ENCODE results near the gene OBSCN. TPM values are rescaled to one million over a fixed set of nuclear protein-coding genes. Genes with fewer than 3 reads are reported as not detected.

Gene OBSCN
- total and polyA plus RNA-seq, 5 experiments from 2014 or later: 0.56 to 102 (median 4.9) TPM

GRCh38 chr1:228350831-228351781 lies 143.3 kb downstream of the OBSCN start:
- Mint-ChIP-seq H3K36me3 (peaks cover 0 to 8% (median 2%) of the 10 kb centered on the region in 3 donors), H3K27me3 (no peaks in the 10 kb centered on the region), H3K4me3 (no peak overlapping the region), H3K9me3 (no peaks in the 10 kb centered on the region), H3K4me1 (peaks cover 0 to 5% (median 0%) of the 10 kb centered on the region in 4 donors), H3K27ac (peak overlapping the region in 2 of 10 donors; percentile 20 to 27)
- peak in 1 of 10 donors; percentile 61 for DNase-seq
- POLR2A ChIA-PET: no interaction called here
- no peak for ATAC-seq

GRCh38 chr1:228351850-228352249 lies 144.0 kb downstream of the OBSCN start:
- POLR2A ChIA-PET: no interaction called here
- Mint-ChIP-seq H3K4me1 (peaks cover 0 to 5% (median 0%) of the 10 kb centered on the region in 4 donors), H3K27me3 (no peaks in the 10 kb centered on the region), H3K27ac (peak overlapping the region in 1 of 10 donors; percentile 20), H3K4me3 (no peak overlapping the region), H3K9me3 (no peaks in the 10 kb centered on the region), H3K36me3 (peaks cover 0 to 8% (median 2%) of the 10 kb centered on the region in 3 donors)
- peak in 1 of 10 donors; percentile 27 for DNase-seq
- no peak for ATAC-seq

GRCh38 chr1:228352677-228353481 lies 145.0 kb downstream of the OBSCN start:
- Mint-ChIP-seq H3K4me3 (no peak overlapping the region), H3K27ac (no peak overlapping the region), H3K9me3 (no peaks in the 10 kb centered on the region), H3K4me1 (peaks cover 0 to 5% (median 0%) of the 10 kb centered on the region in 4 donors), H3K36me3 (peaks cover 0 to 8% (median 2%) of the 10 kb centered on the region in 3 donors), H3K27me3 (no peaks in the 10 kb centered on the region)
- POLR2A ChIA-PET: no interaction called here
- ATAC-seq (no peak), DNase-seq (no peak)

- Mint-ChIP-seq H3K4me1 (peaks cover 0 to 5% (median under 1%) of the 10 kb centered on the region in 4 donors), H3K27me3 (no peaks in the 10 kb centered on the region), H3K27ac (peak overlapping the region in 1 of 10 donors; percentile 20), H3K36me3 (peaks cover 0 to 8% (median 2%) of the 10 kb centered on the region in 3 donors), H3K4me3 (no peak overlapping the region), H3K9me3 (no peaks in the 10 kb centered on the region)
- POLR2A ChIA-PET: no interaction called here
- DNase-seq (no peak), ATAC-seq (no peak)
Measured at GRCh38 chr1:228353601-228354371, 145.9 kb downstream of the OBSCN start.

GRCh38 chr1:228354390-228355320 lies 146.8 kb downstream of the OBSCN start:
- H3K4me3 Mint-ChIP-seq: no peak overlapping the region
- no peaks in the 10 kb centered on the region for H3K9me3 Mint-ChIP-seq
- no peaks in the 10 kb centered on the region for H3K27me3 Mint-ChIP-seq
- peaks cover 0 to 4% (median 2%) of the 10 kb centered on the region in 3 donors for H3K36me3 Mint-ChIP-seq
- peaks cover 0 to 3% (median under 1%) of the 10 kb centered on the region in 4 donors for H3K4me1 Mint-ChIP-seq
- H3K27ac Mint-ChIP-seq: peak overlapping the region in 2 of 10 donors; percentile 14 to 20
- ATAC-seq: no peak
- DNase-seq: no peak
- POLR2A ChIA-PET: no interaction called here

GRCh38 chr1:228356897-228357680 lies 149.2 kb downstream of the OBSCN start:
- DNase-seq: no peak
- Mint-ChIP-seq H3K27ac (peak overlapping the region in 3 of 10 donors; percentile 22 to 63 (median 24)), H3K4me3 (no peak overlapping the region), H3K36me3 (no peaks in the 10 kb centered on the region), H3K27me3 (no peaks in the 10 kb centered on the region), H3K9me3 (no peaks in the 10 kb centered on the region), H3K4me1 (peaks cover 0 to 2% (median 0%) of the 10 kb centered on the region in 4 donors)
- POLR2A ChIA-PET: interaction anchor here (0.6 kb wide), 1 partner anchor 177 kb away, joined by 3 read pairs; no protein-coding TSS in a partner anchor
- no peak for ATAC-seq

GRCh38 chr1:228358039-228358763 lies 150.4 kb downstream of the OBSCN start:
- Mint-ChIP-seq H3K4me3 (no peak overlapping the region), H3K27ac (peak overlapping the region in 5 of 10 donors; percentile 24 to 83 (median 77)), H3K9me3 (no peaks in the 10 kb centered on the region), H3K27me3 (no peaks in the 10 kb centered on the region), H3K36me3 (no peaks in the 10 kb centered on the region), H3K4me1 (peaks cover 0 to 2% (median 0%) of the 10 kb centered on the region in 4 donors)
- POLR2A ChIA-PET: no interaction called here
- ATAC-seq (no peak), DNase-seq (no peak)

GRCh38 chr1:228358764-228359612 lies 151.1 kb downstream of the OBSCN start:
- H3K4me3 Mint-ChIP-seq: no peak overlapping the region
- no peaks in the 10 kb centered on the region for H3K9me3 Mint-ChIP-seq
- DNase-seq (no peak), ATAC-seq (no peak)
- H3K27me3 Mint-ChIP-seq: no peaks in the 10 kb centered on the region
- H3K27ac Mint-ChIP-seq: peak overlapping the region in 2 of 10 donors; percentile 15 to 20
- peaks cover 0 to 2% (median 0%) of the 10 kb centered on the region in 4 donors for H3K4me1 Mint-ChIP-seq
- POLR2A ChIA-PET: no interaction called here
- H3K36me3 Mint-ChIP-seq: no peaks in the 10 kb centered on the region

GRCh38 chr1:228359613-228360532 lies 152.0 kb downstream of the OBSCN start:
- Mint-ChIP-seq H3K4me1 (peaks cover 0 to 2% (median 0%) of the 10 kb centered on the region in 4 donors), H3K36me3 (no peaks in the 10 kb centered on the region), H3K27ac (peak overlapping the region in 1 of 10 donors; percentile 53), H3K9me3 (no peaks in the 10 kb centered on the region), H3K27me3 (no peaks in the 10 kb centered on the region), H3K4me3 (no peak overlapping the region)
- ATAC-seq: no peak
- POLR2A ChIA-PET: no interaction called here
- DNase-seq: no peak
